Prostate gland (tissue), 2 donors: ENCODE results near the gene MED13. TPM values are rescaled to one million over a fixed set of nuclear protein-coding genes. Genes with fewer than 3 reads are reported as not detected.

ENCODE experiments used
- DNase-seq: peaks from one replicate; pipeline ENCODE4 v3.0.0-alpha.2; 2019; ENCODE audit warnings: low spot score
- H3K27ac ChIP-seq, 2 donors: fragments of 200-600 bp; sonication (generic); 2 replicates each; pipeline ENCODE4 v1.5.1; 2017 to 2019
- H3K27me3 ChIP-seq: fragments of 200-600 bp; sonication (generic); replicated peaks from 2 replicates; pipeline ENCODE4 v1.5.1; 2019; ENCODE audit not compliant: insufficient read depth
- H3K36me3 ChIP-seq, 2 donors: fragments of 200-600 bp; sonication (generic); 1 replicate in 1 of 2; 2 replicates in 1 of 2; pipeline versions ENCODE4 v1.5.1 to v1.8.1; 2017 to 2019
- H3K4me1 ChIP-seq: fragments of 200-600 bp; sonication (generic); replicated peaks from 2 replicates; pipeline ENCODE4 v1.5.1; 2019
- H3K4me3 ChIP-seq, 2 donors: fragments of 200-600 bp; sonication (generic); 2 replicates each; pipeline ENCODE4 v1.5.1; 2017 to 2019
- H3K9me3 ChIP-seq: fragments of 200-600 bp; sonication (generic); 2 replicates; pipeline ENCODE4 v1.5.1; 2017
- POLR2A ChIP-seq: fragments of 450-650 bp; IDR thresholded peaks from one replicate; pipeline ENCODE4 v1.6.1; 2016; ENCODE audit warnings: antibody characterized with exemption, mild to moderate bottlenecking
- POLR2AphosphoS5 ChIP-seq: sonication (generic); formaldehyde crosslinking; IDR thresholded peaks from one replicate; pipeline ENCODE4 v1.6.1; 2017; ENCODE audit warnings: antibody characterized with exemption
- WGBS: methylation state at CpG from one replicate; pipeline ENCODE4 v1.1.5; 2018; 5-methylcytosine and 5-hydroxymethylcytosine counted together
- intact Hi-C: fragments of 100-400 bp; cut with DNase I; formaldehyde crosslinking; loops from one replicate; pipeline ENCODE4 v1.14.2; 2022
- total RNA-seq, 2 donors: library from RNA; depleted of rRNA; stranded (reverse); fragments of >200 nt; gene quantifications; one replicate each; pipeline ENCODE4 v1.1.0, GENCODE V29; 2016
- TF ChIP-seq, protein P1 (sequence below), 4 experiments: fragments of 200-600 bp in 2 of 4; fragments of 450-650 bp in 2 of 4; sonication (generic) in 2 of 4; IDR thresholded peaks; 1 replicate in 3 of 4; 2 replicates in 1 of 4; pipeline ENCODE4 v1.5.1; 2016 to 2019; ENCODE audit warnings: antibody characterized with exemption in 4 of 4, mild to moderate bottlenecking in 2 of 4, moderate library complexity in 2 of 4

The MED13 gene
- total RNA-seq, 2 donors from 2014 or later: 45.4 to 72.1 TPM

DNA sequence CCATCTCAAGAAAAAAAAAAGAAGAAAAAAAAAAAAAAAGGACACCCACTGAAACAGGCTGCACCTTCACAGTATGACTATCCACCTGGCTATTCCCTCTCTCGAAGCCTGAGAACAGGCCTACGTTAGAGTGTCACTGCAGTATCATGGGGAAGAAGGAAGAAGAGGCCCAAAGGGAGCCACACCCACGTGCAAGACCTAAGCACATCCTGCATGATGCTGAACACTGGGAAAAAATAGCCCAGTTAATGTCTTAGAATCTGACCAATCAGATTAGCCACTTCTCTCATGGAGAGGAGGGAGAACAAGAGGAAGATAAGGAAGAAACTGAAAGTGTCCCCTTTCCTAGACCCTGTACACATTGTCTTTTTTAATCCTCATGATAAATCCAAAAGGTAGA, 19.5 kb upstream of the MED13 start:
- TF ChIP-seq POLR2A (no peak), POLR2AphosphoS5 (no peak)
- TF ChIP-seq, protein P1, sequence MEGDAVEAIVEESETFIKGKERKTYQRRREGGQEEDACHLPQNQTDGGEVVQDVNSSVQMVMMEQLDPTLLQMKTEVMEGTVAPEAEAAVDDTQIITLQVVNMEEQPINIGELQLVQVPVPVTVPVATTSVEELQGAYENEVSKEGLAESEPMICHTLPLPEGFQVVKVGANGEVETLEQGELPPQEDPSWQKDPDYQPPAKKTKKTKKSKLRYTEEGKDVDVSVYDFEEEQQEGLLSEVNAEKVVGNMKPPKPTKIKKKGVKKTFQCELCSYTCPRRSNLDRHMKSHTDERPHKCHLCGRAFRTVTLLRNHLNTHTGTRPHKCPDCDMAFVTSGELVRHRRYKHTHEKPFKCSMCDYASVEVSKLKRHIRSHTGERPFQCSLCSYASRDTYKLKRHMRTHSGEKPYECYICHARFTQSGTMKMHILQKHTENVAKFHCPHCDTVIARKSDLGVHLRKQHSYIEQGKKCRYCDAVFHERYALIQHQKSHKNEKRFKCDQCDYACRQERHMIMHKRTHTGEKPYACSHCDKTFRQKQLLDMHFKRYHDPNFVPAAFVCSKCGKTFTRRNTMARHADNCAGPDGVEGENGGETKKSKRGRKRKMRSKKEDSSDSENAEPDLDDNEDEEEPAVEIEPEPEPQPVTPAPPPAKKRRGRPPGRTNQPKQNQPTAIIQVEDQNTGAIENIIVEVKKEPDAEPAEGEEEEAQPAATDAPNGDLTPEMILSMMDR (IDR thresholded peaks at IDR 0.05): no peak
- 81% methylated on average over 3 of the region's 3 CpGs for WGBS
- H3K27me3 ChIP-seq: no peaks in the 10 kb centered on the region
- no peaks in the 10 kb centered on the region for H3K36me3 ChIP-seq
- no peak overlapping the region for H3K4me3 ChIP-seq
- intact Hi-C loops: no loop called here
- no peak overlapping the region for H3K27ac ChIP-seq
- H3K4me1 ChIP-seq: no peaks in the 10 kb centered on the region
- no peaks in the 10 kb centered on the region for H3K9me3 ChIP-seq
- no peak for DNase-seq

- H3K4me1 ChIP-seq: no peaks in the 10 kb centered on the region
- no peak overlapping the region for H3K27ac ChIP-seq
- no peak for DNase-seq
- H3K4me3 ChIP-seq: no peak overlapping the region
- TF ChIP-seq POLR2AphosphoS5 (no peak), POLR2A (no peak)
- TF ChIP-seq, protein P1 (IDR thresholded peaks at IDR 0.05): no peak
- intact Hi-C loops: no loop called here
- H3K36me3 ChIP-seq: no peaks in the 10 kb centered on the region
- no peaks in the 10 kb centered on the region for H3K27me3 ChIP-seq
- WGBS: 97% methylated on average over 3 of the region's 3 CpGs
- H3K9me3 ChIP-seq: no peaks in the 10 kb centered on the region
Observed at GRCh38 chr17:62083651-62084050, 18.6 kb upstream of the MED13 start.

DNA sequence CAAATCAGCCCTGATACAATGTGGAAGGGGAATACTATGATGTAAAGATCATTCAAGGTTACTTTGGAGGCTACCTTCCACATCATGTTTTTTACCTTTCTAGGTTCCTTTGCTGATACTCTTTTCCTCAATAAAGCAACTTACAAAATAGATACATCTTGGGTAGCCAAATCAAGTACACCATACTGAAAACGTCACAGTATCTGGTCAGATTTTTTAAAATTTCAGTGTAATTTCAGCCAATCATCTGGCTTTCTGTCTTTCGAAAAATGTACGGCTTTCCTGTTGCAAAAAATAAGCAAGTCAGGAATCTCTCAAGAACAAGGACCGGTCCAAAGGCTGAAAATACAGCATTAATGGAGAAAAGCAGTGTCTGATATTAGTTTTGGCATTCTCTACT, 15.6 kb upstream of the MED13 start:
- Histone ChIP-seq H3K4me1 (no peaks in the 10 kb centered on the region), H3K27me3 (no peaks in the 10 kb centered on the region), H3K27ac (no peak overlapping the region), H3K9me3 (no peaks in the 10 kb centered on the region), H3K4me3 (no peak overlapping the region), H3K36me3 (no peaks in the 10 kb centered on the region)
- intact Hi-C loops: no loop called here
- no peak for TF ChIP-seq POLR2AphosphoS5
- no peak for TF ChIP-seq POLR2A
- TF ChIP-seq, protein P1 (IDR thresholded peaks at IDR 0.05): no peak
- WGBS: 93% methylated on average over 4 of the region's 4 CpGs
- no peak for DNase-seq

GRCh38 chr17:62078009-62078408, 12.9 kb upstream of the MED13 start:
- Histone ChIP-seq H3K4me1 (no peaks in the 10 kb centered on the region), H3K9me3 (no peaks in the 10 kb centered on the region), H3K27ac (no peak overlapping the region), H3K4me3 (no peak overlapping the region), H3K27me3 (no peaks in the 10 kb centered on the region), H3K36me3 (no peaks in the 10 kb centered on the region)
- intact Hi-C loops: no loop called here
- TF ChIP-seq POLR2A (no peak), POLR2AphosphoS5 (no peak)
- TF ChIP-seq, protein P1 (IDR thresholded peaks at IDR 0.05): no peak
- 88% methylated on average over 2 of the region's 2 CpGs for WGBS
- DNase-seq: no peak

DNA sequence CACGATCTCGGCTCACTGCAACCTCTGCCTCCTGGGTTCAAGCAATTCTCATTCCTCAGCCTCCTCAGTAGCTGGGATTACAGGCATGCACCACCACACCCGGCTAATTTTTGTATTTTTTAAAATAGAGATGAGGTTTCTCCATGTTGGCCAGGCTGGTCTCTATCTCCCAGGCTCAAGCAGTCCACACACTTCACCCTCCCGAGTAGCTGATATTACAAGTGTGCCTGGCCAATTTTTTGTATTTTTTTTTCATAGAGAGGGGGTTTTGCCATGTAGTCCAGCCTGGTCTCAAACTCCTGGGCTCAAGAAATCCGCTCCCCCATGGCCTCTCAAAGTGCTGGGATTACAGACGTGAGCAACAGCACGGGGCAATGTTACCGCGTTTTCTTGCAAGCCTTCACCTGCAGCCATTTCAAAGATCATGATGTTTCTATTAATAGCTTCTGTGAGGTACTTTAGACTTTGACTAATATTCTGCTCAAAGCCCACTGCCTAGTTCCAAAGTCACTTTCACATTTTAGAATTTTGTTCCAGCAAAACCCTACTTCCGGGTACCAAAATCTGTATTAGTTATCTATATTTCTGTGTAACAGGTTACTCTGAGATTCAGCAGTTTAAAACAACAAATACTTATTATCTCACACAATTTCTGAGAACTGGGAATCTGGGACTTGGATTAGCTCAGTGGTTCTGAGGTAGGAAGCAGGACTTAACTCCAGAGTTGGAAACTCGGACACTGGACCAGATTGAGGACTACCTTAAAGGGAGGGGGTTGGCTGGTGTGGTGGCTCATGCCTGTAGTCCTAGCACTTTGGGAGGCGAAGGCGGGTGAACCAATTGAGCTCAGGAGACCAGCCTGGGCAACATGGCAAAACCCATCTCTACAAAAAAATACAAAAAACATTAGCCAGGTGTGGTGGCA, 12.0 kb upstream of the MED13 start:
- H3K9me3 ChIP-seq: no peaks in the 10 kb centered on the region
- no peak overlapping the region for H3K4me3 ChIP-seq
- 88% methylated on average over 13 of the region's 13 CpGs for whole genome bisulfite sequencing
- TF ChIP-seq POLR2AphosphoS5: no peak
- TF ChIP-seq, protein P1 (IDR thresholded peaks at IDR 0.05): no peak
- TF ChIP-seq POLR2A: no peak
- H3K36me3 ChIP-seq: no peaks in the 10 kb centered on the region
- H3K4me1 ChIP-seq: no peaks in the 10 kb centered on the region
- no peaks in the 10 kb centered on the region for H3K27me3 ChIP-seq
- intact Hi-C loops: no loop called here
- H3K27ac ChIP-seq: no peak overlapping the region
- no peak for DNase-seq
